Measurements from ENCODE around the gene IRX6.

Gene IRX6

GRCh38 chr16:55367866-55368603 is 44.0 kb downstream of the IRX6 start:
- DNase-seq = no peak

GRCh38 chr16:55369151-55369550 is 45.1 kb downstream of the IRX6 start:
- DNase-seq = no peak

GRCh38 chr16:55370762-55371482 is 46.9 kb downstream of the IRX6 start:
- DNase-seq = no peak

GRCh38 chr16:55372792-55373488 is 48.9 kb downstream of the IRX6 start:
- DNase-seq = no peak

GRCh38 chr16:55373489-55373832 is 49.5 kb downstream of the IRX6 start:
- no peak for DNase-seq

- no peak for DNase-seq
Measured at GRCh38 chr16:55376045-55376444, 52.0 kb downstream of the IRX6 start.

GRCh38 chr16:55376567-55377167 is 52.7 kb downstream of the IRX6 start:
- no peak for DNase-seq

GRCh38 chr16:55377840-55378239 is 53.8 kb downstream of the IRX6 start:
- no peak for DNase-seq

GRCh38 chr16:55378616-55379015 is 54.6 kb downstream of the IRX6 start:
- DNase-seq = no peak

- no peak for DNase-seq
Measured at GRCh38 chr16:55379371-55379770, 55.4 kb downstream of the IRX6 start.

GRCh38 chr16:55379876-55380390 is 55.9 kb downstream of the IRX6 start:
- DNase-seq = no peak

All from cortex of kidney (tissue), 1 donor.